ENCODE measurements around the gene ZNF609.
A peak's percentile ranks its signal among the peaks of the same experiment; 100 is the strongest.
"Not testable (repeated sequence)": the region's sequence is repeated elsewhere in the genome, so short reads cannot be mapped to it uniquely, and the experiment has no call there.

The ZNF609 gene

DNA sequence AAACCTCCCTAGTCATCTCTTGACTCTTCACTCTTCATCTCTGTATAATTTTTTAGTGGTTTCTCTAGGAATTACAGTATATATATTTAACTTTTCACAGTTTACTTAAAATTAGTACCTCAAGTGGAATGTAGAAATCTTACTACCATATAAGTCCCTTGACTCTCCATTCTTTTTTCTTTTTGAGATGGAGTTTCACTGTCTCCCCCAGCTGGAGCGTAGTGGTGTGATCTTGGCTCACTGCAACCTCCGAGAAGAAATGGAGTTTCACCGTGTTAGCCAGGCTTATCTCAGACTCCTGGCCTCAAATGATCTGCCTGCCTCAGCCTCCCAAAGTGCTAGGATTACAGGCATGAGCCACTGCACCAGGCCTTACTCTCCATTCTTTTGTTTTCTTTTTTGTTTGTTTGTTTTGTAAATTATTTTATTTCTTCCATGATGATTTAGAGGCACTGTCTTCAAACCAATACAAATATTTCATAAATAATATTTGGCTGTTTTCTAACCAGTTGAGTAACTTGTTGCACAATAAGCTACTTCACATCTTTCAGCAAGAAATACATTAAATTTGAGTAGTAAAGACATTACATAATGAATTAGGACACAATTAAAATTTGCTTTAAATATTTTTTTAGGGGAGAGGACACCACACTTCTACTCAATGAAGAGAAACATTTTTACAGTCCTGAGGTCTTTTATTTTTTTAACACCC lies 170.2 kb downstream of the ZNF609 start:
- DNase-seq = no peak

DNA sequence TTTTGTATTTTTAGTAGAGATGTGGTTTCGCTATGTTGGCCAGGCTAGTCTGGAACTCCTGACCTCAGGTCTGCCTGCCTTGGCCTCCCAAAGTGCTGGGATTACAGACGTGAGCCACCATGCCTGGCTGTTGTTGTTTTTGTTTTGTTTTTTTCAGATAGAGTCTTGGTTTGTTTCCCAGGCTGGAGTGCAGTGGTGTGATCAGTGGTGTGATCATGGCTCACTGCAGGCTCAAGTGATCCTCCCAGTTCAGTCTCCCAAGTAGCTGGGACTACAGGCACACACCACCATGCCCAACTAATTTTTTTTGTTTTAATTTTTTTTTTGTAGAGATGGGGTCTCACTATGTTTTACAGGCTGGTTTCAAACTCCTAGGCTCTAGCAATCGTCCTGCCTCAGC lies 172.3 kb downstream of the ZNF609 start:
- not testable (repeated sequence) for DNase-seq

- DNase-seq = no peak
Measured at GRCh38 chr15:64633332-64633731, 173.0 kb downstream of the ZNF609 start.

DNA sequence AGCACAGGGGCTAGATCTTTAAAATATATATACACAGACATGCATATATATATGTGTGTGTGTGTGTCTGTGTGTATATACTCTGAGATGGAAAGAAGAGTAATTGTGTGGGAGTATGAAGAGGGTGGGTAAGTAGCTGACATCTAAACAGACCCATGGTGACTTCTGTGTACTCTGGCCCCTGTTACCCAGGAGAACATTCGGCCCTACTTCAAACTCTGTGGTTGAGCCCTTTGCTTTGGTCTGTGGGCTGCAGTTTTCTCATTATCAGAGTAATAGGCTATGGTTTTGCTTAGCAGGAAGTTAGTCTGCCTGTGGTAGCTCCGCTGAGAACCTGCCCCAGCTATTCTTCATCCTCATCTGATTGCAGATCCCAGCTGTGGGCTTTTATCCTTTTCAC lies 173.6 kb downstream of the ZNF609 start:
- peak; percentile 41 for DNase-seq

- peak; percentile 39 for DNase-seq
Measured at GRCh38 chr15:64634576-64635498, 174.5 kb downstream of the ZNF609 start.

GRCh38 chr15:64635499-64636495 lies 175.4 kb downstream of the ZNF609 start:
- no peak for DNase-seq

DNA sequence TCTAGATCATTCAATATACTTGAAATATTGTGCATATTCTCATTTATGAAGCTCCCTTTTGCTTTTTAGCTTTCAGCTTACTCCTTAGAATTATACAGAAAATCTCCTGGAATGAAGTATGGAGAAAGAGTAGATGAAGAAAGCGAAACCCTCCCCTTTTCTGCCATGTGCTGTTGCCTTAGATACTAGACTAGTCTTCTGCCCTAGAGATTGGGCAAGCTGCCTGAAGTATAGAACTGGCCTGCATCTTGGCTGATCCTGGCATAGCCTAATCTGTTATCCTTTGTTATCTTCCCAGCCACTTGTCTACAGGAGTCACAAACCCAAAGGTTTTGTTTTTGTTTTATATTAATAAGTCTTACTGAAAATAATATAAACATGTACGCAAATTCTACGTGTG lies 176.2 kb downstream of the ZNF609 start:
- DNase-seq = no peak

- no peak for DNase-seq
Measured at GRCh38 chr15:64637412-64637811, 177.0 kb downstream of the ZNF609 start.

GRCh38 chr15:64639744-64640143 lies 179.4 kb downstream of the ZNF609 start:
- not testable (repeated sequence) for DNase-seq

DNA sequence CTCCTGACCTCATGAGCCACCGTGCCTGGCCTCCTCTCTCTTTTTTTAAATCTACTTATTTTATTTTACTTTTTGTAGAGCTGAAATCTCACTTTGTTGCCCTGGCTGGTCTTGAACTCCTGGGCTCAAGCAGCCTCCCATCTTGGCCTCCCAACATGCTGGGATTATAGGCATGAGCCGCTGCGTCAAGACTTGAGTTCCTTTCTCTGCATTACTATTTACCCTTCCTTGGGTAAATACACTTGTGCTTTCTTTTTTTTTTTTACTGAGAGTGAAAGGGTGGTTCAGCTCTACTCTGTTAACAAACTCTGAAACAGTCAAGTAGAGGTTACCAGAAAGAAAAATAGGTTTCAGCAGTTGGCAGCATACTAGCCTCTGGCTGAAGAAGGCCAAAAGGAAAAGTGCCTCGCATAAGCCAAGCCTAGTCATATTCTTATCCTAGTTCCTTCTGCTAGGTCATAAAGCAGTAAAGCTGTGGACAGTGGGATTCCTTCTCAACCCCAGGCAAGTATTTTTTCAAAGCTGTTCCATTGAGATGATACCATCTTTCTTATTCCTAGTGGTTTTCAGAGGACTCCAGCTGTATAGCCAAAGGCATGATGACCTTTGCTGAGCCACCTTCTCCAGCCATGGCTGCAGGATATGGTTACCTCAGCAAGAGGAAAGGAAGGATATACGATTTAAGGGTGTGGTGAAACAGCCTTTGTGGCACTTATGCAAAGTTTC lies 179.9 kb downstream of the ZNF609 start:
- DNase-seq = no peak

DNA sequence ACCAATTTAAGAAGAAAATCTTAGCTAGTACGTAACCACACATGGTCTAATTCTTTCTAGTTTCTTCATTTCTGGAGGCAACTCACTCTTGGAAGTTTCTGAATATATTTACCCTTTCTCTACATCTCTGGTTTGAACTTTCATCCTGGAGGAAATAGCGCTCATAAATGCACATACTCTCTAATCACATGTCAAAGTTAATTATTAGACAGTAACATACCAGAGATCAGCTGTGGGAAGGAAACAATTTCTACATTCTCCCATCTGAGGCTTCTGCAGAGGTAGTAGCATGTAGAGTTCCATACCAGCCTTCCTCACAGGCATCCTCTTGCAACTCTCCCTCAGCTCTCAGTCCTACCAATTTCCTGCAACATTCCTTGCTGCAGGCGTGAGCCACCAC lies 182.5 kb downstream of the ZNF609 start:
- no peak for DNase-seq

- no peak for DNase-seq
Measured at GRCh38 chr15:64643685-64644084, 183.3 kb downstream of the ZNF609 start.

- DNase-seq = not testable (repeated sequence)
Measured at GRCh38 chr15:64644811-64645210, 184.4 kb downstream of the ZNF609 start.

DNA sequence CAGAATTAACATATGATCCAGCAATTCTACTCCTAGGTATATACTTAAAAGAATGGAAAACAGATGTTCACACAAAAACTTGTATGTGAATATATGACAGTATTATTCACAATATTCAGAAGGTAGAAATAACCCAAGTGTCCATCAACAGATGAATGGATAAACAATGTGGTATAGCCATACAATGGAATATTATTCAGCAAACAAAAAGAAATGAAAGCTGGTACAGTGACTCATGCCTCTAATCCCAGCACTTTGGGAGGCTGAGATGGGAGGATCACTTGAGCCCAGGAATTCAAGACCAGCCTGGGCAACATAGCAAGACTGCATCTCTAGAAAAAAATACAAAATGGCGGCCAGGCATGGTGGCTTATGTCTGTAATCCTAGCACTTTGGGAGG lies 185.6 kb downstream of the ZNF609 start:
- DNase-seq = no peak

DNA sequence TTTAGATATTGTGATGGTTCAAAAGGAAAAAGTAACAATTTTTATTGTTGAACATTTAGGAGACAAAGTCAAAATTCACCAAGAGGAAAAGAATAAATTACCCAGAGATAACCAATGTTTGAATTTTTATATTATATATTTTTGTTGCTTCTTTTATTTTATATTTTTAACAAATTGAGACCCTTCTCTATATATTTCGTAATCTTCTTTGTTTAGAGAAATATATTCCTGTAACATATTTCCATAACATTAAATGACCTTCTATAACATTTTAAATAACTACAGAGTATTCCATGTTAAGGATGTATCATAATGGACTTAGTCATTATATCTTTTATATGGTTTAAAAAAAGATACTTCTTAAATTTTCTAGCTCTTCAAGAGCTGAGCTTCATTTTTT lies 187.0 kb downstream of the ZNF609 start:
- DNase-seq = no peak

DNA sequence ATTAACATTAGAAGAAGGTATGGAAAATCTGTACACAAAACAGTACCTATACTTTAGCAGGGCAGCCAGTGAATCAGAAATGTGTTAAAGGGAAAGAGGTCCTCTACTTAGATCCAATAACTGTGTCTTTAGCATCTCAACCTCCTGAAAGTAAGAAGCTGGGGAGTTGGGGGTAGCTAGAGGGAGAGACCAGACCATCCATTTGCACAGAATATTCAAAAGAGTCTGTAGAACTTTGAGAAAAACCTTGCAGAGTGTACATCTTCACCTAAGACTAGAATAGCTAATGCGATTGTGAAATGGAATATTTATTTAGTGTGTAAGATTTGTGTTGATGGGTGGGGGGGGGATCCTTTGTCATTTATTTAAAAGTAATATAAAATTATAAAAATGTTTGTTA lies 190.2 kb downstream of the ZNF609 start:
- no peak for DNase-seq

DNA sequence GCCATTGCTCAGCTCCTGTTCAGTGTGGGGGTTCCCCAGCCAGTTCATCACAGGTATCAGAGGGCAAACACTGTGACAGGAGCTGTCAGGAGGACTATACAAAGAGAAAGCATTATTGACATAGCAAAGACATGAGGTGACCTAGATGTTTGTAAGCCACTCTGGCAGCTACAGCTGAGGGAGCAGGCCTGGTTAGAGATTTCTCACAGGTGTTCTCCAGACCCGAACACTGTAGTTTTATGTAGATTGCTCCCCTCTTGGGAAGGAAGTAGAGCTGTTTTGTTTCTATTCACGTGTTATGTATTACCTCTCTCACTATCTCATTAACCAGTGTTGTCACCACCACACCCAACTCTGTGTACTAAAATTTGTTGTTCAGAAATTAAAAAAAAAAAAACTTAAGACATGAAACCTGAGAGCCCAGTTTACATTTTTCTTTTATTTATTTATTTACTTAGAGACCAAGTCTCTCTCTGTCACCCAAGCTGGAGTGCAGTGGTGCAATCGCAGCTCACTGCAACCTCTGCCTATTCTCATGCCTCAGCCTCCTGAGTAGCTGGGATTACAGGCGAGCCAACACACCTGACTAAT lies 191.3 kb downstream of the ZNF609 start:
- DNase-seq = peak; percentile 35

- DNase-seq = no peak
Measured at GRCh38 chr15:64653757-64654156, 193.4 kb downstream of the ZNF609 start.

DNA sequence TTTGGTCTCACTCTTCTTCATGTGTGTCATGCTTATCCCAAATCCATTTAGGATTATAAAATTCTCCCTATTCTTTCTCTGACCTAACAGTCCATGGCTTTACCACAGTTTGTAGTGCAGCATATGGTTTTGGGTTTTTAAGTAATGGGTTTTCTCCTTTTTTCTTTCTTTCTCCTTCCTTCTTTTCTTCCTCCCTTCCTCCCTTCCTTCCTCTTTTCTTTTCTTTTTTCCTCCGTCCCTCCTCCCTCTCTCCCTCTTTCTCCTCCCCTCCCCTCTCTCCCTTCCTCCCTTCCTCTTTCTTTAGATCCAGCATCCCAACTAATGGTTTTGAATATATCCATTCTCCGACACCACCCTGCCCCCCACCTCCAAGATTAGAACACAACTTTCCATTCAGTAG lies 196.1 kb downstream of the ZNF609 start:
- DNase-seq = no peak

GRCh38 chr15:64665179-64665578 lies 204.8 kb downstream of the ZNF609 start:
- DNase-seq = no peak

- no peak for DNase-seq
Measured at GRCh38 chr15:64667736-64668161, 207.4 kb downstream of the ZNF609 start.

DNA sequence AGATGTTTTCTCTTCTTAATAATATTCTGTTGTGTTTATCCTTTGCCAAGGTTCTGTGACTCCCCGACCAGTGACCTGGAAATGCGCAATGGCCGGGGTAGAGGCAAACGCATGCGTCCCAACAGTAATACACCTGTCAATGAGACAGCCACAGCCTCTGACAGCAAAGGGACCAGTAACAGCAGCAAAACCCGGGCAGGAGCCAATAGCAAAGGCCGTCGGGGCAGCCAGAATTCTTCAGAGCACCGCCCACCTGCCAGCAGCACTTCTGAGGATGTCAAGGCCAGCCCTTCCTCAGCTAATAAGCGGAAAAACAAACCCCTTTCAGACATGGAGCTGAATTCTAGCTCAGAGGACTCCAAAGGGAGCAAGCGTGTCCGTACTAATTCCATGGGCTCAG lies 213.5 kb downstream of the ZNF609 start:
- DNase-seq = no peak
